Esophagus muscularis mucosa (tissue), 3 donors: ENCODE measurements around the gene LIN7B.
"Not testable (repeated sequence)": the region's sequence is repeated elsewhere in the genome, so short reads cannot be mapped to it uniquely, and the experiment has no call there.

Experiments used
- POLR2A ChIP-seq: fragments of 450-650 bp; IDR thresholded peaks from one replicate; pipeline ENCODE4 v1.6.1; 2017; ENCODE audit warnings: antibody characterized with exemption, moderate library complexity, mild to moderate bottlenecking, low read depth
- POLR2AphosphoS5 ChIP-seq, 2 donors: sonication (generic); formaldehyde crosslinking; IDR thresholded peaks; one replicate each; pipeline ENCODE4 v1.6.1; 2017; ENCODE audit warnings: antibody characterized with exemption in 2 of 2
- TF ChIP-seq, protein P1 (sequence below), 3 experiments: fragments of 200-600 bp in 2 of 3; fragments of 450-650 bp in 1 of 3; sonication (generic) in 2 of 3; IDR thresholded peaks; one replicate each; pipeline ENCODE4 v1.5.1; 2017 to 2019; ENCODE audit warnings: antibody characterized with exemption in 3 of 3, mild to moderate bottlenecking in 2 of 3, moderate library complexity in 1 of 3

DNA sequence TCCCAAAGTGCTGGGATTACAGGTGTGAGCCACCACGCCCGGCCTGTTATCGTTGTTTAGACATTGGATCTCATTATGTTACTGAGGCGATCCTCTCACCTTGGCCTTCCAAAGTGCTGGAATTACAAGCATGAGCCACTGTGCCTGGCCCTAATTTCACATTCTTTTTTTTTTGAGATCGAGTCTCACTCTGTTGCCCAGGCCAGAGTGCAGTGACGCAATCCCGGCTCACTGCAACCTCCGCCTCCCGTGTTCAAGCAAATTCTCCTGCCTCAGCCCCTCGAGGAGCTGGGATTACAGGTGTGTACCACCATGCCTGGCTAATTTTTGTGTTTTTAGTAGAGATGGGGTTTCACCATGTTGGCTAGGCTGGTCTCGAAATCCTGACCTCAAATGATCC lies 9.1 kb downstream of the LIN7B start:
- not testable (repeated sequence) for TF ChIP-seq POLR2A; POLR2AphosphoS5 (IDR thresholded peaks at IDR 0.05)
- TF ChIP-seq, protein P1, sequence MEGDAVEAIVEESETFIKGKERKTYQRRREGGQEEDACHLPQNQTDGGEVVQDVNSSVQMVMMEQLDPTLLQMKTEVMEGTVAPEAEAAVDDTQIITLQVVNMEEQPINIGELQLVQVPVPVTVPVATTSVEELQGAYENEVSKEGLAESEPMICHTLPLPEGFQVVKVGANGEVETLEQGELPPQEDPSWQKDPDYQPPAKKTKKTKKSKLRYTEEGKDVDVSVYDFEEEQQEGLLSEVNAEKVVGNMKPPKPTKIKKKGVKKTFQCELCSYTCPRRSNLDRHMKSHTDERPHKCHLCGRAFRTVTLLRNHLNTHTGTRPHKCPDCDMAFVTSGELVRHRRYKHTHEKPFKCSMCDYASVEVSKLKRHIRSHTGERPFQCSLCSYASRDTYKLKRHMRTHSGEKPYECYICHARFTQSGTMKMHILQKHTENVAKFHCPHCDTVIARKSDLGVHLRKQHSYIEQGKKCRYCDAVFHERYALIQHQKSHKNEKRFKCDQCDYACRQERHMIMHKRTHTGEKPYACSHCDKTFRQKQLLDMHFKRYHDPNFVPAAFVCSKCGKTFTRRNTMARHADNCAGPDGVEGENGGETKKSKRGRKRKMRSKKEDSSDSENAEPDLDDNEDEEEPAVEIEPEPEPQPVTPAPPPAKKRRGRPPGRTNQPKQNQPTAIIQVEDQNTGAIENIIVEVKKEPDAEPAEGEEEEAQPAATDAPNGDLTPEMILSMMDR (IDR thresholded peaks at IDR 0.05), result not testable (repeated sequence)
